Ammon's horn (tissue), 1 donor: ENCODE measurements around the gene ARR3.
"Not testable (repeated sequence)": the region's sequence is repeated elsewhere in the genome, so short reads cannot be mapped to it uniquely, and the experiment has no call there.

Source experiments
- DNase-seq: peaks from one replicate; pipeline ENCODE4 v3.0.0-alpha.2; 2016; ENCODE audit warnings: low spot score

ARR3 gene

DNA sequence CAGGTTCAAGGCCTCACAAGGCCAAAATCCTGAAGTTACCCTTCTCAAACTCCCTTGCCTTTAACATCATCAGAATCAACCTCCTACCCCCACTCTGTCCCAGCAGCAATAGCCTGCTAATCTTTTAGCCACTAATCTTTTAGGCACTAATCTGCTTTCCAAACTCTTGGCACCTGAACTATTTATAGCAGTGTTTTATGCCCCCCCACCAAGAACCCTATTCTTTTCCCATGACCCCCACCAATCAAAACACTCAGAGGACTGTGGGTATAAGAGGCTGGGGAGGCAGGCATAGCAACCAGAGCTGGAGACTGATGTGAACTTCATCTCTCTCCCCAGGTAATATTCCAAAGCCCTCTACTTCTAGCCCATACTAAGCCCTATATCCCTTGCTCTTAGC, at the start of gene ARR3:
ARR3 (plus strand) TSS at position 301 of the 400 bp plus-strand sequence. CDS start 1,052 bp downstream, outside the sequence.
- no peak for DNase-seq

DNA sequence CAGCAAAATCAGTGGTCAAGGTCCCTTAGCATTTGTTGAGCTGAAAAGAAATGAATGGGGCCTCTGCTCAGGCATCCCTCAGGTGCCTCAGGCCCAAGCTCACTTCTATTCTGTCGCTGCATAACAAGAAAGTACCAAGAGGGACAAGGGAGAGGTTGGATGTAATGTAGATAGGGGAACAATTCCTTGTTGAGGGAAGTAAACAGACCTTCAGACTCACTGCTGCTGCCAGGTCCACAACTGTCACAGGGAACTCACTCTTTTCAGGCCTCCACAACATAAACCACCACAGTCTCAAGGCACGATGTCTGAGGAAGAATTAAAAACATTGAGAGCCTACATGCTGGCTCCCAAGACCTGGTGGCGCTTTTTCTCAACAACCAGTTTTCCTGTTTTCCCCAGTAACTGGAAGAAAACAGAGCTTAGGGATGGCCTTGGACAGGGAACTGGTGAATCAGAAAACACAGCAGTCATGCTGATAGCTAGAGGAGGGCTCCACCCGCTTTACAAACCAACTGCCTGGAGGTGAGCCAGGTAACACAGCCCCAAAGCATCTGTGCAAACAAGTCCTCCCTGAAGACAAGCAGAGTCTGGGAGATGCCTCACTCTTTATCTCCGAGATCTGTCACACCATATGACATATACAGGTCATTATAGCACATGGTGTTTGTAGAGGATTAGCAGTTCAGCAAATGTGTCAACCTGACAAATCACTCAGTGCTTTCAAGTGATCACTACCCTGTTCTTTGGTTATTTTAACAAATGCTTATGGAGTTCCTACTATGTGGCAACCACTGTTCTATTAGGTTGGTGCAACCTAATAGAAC, 48.0 kb upstream of the ARR3 start:
- no peak for DNase-seq

DNA sequence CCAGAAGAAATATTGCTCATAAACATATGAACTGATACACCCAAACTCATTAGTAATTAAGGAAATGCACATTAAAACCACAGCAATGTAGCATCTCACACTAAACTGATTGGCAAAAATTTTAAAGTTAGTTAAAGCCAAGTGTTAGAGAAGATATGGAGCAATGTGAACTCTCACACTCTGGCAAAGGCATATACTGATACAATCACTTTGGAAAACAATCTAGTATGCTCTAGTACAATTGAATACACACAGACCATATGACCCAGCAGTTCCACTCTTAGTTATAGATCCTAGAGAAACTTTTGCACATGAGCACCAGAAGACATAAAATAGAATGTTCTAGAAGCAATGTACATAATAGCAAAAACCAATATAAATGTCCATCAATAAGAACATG, 42.1 kb upstream of the ARR3 start:
- no peak for DNase-seq

DNA sequence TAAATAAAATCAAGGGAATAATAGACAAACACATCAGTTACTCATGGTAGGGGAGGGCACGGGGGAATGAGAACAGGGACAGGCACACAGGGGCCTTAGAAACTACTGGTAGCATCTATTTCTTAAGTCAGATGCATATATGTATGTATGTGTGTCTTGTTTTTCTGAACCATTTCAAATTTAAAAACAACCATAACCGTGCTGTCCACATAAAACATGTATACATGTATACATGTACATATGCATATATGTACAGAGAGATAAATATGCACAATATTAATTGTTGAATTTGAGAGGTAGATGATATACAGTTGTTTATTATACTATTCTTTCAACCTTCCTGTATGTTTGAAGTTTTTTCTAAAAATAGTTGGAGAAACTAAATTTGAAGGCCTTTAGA, 41.4 kb upstream of the ARR3 start:
- no peak for DNase-seq

DNA sequence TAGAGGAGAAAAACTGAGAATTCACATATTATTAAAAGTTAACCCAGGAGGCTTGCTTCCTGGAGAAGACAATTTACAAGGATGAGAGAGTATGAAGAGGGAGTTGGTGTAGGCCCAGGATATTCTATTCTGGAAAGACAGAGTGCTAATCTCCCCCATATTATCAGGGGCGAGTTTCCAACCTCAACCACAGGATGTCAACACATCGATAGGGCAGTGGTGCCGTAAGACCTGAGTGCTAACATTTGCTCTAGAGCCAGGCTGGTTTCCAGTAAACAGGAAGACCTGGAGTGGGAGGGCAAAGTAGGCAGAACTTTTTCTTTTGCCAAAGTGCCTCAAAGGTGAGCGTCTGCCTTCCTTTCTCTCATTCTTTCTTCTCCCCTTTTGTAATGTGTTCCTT, 36.5 kb upstream of the ARR3 start:
- DNase-seq = no peak

DNA sequence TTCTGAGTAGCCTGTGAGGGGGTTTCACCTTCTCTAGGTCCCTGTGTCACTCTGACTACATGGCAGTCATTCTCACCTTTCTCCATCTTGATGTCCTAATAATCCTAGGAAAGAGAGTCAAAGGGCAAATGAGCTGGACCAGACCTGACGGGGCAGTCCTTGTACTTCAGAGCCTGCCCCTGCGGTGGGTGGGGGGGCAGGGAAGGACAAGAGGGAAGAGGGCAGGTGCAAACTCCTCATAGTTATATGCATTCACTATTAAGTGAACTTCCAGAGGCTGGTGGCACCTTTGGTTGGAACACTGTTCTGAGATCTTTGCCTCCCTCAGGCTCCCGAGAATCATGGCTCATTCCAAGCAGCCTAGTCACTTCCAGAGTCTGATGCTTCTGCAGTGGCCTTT, 33.8 kb upstream of the ARR3 start, which contains the start of gene AWAT1:
AWAT1 (plus strand) TSS at position 301 of the 400 bp plus-strand sequence; CDS start at position 342, 41 bp downstream.
- DNase-seq = no peak

DNA sequence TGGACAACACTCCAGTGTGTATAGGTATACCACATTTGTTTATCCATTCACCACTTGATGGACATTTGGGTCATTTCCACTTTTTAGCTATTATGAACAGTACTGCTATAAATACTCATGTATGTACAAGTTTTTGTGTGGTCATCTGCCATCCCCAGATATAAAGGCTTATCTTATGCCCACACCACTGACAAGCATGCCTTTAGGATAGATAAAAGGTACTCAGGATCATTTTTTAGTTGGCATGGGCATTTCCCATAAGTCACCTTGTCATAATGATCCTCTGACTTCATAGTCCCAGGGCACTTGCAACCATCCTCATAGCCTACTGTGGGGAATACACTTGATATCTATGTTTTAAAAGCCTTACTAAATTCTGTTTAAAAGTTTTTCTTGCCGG, 27.4 kb upstream of the ARR3 start:
- DNase-seq = no peak

DNA sequence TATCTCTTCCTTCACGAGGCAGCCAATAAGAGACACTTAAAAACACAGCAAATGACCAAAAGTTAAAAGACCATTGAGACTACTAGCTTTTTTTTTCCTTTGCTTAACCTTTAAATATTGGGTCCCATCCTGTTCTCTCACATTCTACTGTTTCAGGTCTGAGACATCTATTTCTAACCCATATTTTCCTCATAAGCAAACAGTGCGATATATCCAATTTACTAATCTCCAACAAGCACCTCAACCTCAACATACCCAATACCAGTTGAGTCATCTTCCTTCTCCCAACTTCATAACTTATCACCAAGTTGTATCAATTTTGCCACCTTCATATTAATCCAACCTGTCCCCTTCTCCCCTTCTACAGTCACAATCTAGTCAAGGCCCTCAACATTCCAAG, 26.6 kb upstream of the ARR3 start:
- no peak for DNase-seq

DNA sequence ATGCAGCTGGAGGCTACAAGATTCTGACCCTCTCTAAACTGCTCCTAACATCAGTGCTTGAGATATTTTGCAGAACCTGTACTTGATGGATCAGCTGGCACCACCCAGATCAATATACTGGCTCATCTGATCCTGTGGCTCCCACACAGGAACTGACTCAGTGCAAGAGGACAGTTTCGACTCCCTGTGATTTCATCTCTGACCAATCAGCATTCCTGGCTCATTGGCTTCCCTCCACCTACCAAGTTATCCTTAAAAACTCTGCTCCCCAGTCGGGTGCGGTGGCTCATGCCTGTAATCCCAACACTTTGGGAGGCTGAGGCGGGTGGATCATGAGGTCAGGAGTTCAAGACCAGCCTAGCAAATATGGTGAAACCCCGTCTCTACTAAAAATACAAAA, 24.5 kb upstream of the ARR3 start:
- not testable (repeated sequence) for DNase-seq

DNA sequence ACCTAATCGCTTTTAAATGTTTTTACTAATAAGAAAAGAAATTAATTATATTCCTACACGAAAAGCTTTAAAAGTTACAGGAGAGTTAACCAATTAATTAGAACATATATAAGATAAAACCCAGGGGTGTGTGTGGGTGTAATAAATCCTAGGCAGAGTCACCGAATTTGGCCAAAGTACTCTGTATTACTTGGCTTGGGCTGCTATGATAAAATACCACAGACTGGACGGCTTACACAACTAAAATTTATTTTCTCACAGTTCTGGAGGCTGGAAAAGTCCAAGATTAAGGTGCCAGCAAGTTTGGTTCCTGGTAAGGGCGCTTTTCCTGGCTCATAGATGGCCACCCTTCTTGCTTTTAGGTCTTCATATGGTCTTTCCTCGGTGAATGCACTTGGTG, 23.3 kb upstream of the ARR3 start:
- DNase-seq = no peak

DNA sequence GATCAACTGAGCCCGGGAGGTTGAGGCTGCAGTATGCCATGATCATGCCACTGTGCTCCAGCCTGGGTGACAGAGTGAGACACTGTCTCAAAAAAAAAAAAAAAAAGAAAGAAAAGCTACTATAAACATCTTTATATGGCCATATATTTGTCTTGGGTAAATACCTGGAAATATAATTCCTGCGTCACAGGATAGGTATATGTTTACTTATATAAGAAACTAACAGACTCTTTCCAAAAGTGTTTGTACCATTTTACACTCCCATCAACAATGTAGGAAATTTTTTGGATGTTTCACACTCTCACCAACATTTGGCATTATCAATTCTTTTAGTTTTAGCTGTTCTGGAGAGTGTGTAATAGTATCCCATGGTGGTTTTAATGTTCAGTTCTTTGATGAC, 20.9 kb upstream of the ARR3 start:
- DNase-seq = no peak

DNA sequence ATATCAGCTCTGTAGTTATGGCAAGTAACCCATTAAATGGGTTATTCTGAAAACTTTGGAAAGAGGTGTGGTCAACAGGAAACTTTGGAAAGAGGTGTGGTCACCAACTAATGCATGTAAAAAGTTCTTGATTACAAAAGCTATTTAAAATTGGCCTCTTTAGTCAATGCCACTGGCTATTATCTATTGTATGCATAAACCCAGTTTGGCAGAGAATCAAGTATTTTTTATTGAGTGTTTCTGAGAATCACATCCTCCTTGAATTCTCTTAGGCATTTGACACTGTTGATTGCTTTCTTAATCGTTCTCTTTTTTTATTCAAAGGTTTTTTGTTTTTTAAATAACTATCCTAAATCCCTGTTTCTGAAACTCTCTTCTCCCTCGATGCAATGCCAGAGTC, 15.6 kb upstream of the ARR3 start:
- DNase-seq = no peak

DNA sequence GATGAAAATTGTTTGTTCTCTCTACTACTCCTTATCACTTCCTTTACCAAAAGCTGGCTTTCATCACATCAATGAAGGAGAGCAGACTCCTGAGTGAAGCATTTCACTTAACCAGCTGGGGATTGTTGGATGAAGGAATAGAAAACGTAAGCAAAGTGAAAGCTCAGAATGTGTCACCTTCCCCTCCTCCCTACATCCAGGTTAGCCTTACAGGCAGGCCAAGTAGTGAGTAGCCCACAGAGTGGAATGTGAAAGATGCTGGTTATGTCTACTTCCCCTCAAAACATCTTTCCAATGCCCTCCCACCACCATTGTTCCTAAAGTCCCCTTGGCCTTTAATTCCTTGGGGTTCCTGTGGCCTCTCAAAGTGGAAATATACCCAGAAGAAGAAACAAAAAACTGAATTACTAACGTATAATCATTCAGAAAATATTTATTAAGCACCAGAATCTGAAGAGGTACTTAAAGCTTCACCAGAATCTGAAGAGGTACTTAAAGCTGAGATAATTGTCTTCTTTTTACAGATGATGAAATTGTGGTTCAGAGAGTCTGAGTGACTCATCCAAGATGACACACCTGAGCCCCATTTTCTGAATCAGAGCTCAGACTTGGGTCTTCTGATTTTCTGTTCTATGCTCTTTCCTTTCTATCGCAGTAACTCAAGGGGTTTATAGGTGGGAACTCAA, 14.6 kb upstream of the ARR3 start:
- no peak for DNase-seq

DNA sequence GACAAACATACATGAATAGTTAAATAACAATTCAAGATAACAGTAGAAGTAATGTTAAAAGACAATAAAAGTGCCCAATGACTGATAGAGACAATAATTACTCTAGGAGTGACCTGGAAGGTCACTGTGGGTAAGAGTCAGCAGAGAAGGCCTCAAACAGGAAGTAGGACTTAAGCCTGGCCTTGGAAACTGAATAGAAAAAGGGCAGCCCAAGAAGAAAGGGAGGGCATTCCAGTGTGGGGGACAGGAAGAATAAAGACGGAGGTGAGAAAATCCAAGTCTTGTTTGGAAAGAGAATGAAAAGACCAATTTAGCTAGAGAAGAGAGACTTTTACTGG, 14.1 kb upstream of the ARR3 start:
- no peak for DNase-seq

DNA sequence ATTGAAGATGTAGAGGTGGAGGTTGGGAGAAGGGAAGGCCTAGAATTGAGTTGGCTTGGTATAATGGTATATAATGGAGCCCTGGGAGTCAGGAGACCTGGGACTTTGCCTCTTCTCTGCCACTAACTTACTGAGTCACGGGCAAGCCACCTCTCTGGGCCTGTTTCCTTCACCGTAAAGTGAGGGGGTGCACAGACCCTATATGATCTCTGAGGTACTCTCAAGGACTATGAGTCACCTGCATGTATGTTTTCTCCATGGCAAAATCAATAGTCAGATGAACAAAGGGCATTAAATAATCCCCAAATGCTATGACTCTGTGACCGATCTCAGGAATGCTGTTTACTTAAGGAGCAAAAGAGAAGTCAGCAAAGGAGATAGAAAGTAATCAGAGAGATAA, 13.2 kb upstream of the ARR3 start:
- no peak for DNase-seq

DNA sequence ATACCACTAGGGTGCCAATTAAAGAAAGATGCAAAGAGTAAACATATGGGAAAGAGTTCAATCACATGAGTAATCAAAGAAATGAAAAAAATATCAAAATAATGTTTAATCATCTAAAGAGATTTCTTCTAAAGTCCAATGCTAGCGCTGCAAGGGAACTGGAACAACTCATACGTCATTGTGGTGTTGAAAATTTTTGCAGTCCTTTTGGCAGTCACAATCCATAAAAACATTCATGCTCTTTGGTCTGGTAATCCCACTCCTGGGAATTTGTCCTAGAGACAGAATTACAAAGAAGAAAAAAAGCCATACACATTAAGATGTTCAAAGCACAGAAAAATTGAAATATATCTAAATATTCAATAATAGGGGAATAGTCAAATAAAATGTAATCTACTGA, 12.7 kb upstream of the ARR3 start:
- DNase-seq = no peak

DNA sequence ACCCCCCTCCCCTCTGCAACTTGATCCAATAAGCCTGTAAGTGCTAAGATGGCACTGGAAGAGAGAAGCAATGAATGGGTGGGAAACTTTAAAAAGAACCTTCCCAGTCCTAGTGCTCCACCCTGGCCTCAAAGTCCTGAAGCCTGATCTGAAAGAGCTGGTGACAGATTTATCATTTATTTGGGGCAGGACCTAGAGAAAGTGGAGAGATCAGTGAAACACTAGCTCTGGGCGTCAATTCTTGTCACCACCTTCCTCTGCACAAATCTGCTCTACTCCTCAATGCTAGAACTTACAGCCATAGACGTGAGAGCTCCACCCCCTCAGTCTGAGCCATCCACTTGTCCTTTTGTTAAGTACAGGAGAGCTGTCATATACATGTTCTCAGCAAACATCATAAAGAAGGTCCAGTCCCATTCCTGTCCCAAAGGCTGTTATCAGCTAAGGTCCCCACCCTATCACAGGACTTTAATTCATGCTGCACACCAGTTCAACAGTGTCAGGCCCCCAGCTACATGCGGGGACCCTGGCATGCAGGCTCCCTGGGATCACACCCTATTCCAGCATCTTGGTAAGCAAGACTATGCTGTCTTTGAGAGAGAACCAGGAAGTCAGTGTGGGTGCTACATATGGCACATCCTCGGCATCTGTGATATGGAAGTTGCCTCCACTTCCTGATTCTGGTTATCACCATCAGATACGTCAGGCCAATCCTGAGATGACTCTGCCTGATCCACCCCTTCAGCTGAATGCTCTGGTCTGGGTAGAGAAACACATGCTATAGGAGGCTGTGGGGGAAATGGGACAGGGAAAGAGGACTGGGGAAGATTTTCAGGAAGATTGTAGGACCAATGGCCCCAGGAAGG, 10.5 kb upstream of the ARR3 start:
- no peak for DNase-seq

DNA sequence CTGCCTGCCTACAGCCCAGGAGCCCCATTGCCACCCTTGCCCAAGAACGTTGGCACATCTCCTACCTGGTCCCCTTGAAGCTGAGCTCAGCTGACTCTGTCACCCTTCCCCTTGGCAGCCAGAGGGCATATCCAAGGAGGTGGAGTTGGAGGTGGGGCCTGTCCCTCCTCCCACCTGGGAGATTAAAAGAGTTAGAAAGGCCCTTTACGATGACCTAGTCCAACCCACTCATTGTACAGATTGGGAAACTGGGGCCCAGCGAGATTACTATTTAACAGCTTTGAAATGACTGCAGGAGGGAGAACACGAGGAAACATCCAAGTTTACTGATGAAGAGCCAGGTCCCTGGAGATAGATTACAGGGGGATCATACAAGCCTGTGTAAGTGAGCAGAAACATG, 8.0 kb upstream of the ARR3 start, which contains the start of gene P2RY4:
P2RY4 (minus strand) TSS at position 101 of the 400 bp plus-strand sequence. CDS start 580 bp downstream, outside the sequence.
- no peak for DNase-seq

DNA sequence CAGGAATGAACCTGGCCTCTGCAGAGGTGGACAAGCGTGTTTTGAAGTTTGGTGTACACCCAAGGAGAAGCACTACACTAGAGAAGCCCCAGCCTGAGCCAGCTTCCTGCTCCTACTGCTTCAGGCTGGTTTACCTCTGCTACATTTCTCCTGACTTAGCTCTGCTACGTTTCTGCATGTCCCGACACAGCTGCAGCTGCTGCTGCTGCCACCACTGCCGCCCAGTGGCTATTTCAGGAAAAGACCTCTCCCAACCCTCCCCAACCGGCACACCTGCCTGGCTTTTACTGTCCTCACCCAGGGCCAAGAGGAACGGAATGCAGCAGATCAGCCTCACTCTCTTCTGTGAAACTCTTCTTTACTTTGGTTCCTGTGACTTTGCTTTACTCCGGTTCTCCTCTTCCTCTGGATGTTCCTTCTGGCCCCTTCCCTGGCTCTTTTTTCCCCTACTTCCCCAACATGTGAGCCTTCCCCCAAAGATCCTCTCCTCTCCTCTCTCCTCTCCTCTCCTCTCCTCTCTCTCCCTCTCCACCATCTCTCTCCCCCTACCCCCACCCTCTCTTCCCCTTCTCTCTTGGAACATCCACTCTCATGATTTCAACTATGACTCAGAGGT, 5.1 kb upstream of the ARR3 start:
- peak; percentile 2 for DNase-seq

DNA sequence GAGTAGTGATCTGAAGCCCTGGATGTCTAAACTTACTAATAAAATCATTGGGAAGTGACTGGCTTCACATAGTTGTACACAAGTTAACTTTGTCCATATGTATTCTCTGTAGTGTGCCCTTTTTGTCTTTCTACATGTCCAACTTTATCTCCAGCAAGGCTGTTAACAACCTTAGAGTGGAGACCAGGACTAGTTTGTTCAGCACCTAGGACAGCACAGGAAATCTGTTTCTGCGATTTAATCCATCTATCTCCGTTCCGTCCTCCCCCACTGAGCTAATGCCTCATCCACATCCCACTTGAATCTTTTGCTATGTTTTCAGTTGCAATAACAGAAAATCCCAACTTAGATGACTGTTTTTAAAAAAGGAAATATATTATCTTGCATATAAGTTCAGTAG, 3.4 kb upstream of the ARR3 start:
- no peak for DNase-seq

DNA sequence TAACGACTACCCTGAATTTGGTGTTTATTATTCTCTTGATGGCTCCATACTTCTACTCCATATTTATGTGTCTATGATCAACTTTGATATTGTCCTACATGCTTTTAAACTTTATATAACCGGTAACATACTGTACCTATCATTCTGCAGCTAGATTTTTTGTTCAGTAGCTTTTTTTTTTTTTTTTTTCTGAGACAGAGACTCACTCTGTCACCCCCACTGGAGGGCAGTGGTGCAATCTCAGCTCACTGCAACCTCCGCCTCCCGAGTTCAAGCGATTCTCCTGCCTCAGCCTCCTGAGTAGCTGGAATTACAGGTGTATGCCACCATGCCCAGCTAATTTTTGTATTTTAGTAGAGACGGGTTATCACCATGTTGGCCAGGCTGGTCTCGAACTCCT, 5.9 kb downstream of the ARR3 start:
- DNase-seq = not testable (repeated sequence)

DNA sequence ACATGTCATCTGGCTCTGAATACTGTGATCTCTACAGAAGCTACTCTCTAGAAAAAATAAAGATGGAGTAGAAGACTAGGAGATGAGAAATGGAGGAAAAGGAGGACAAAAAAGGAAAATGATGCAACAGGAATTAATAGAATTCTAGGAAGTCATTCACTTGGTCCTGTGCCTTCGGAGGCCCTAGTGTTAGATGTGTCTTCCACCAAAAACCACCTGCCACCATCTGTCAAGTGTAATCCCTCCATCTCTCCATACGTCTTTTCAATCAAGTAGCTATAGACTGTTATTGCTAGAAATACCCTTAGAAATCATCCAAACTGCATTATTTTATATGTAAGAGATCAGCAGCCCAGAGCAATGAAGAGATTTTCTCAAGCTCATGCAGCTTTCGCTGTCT, 10.9 kb downstream of the ARR3 start:
- no peak for DNase-seq
